ENCODE measurements around the gene SYCE3.

DNA sequence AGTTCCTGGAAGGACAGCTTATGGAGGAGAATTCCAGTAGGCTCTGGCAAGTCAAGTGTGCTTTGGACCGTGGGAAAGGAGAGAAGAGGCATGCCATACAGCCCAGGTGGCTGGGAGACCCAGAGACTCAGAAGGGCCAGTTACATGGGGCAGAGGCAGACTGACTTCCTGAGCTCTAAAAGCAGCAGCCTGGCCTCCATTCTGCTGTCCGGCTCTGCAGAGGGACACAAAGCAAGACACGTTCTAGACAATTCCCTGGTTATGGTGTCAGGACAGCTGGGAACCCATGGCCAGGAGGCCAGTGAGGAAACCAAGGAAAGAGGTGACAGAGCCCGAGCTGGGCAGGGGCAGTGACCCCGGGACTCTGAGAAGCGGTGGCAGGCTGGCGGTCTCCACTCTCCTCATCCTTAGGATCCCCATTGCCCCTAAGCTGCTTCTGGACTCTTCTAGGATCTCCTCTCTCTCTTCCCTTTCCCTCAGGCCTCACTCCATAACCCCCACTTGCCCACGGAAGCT lies 12.8 kb upstream of the SYCE3 start:
- TF ChIP-seq, protein P1, sequence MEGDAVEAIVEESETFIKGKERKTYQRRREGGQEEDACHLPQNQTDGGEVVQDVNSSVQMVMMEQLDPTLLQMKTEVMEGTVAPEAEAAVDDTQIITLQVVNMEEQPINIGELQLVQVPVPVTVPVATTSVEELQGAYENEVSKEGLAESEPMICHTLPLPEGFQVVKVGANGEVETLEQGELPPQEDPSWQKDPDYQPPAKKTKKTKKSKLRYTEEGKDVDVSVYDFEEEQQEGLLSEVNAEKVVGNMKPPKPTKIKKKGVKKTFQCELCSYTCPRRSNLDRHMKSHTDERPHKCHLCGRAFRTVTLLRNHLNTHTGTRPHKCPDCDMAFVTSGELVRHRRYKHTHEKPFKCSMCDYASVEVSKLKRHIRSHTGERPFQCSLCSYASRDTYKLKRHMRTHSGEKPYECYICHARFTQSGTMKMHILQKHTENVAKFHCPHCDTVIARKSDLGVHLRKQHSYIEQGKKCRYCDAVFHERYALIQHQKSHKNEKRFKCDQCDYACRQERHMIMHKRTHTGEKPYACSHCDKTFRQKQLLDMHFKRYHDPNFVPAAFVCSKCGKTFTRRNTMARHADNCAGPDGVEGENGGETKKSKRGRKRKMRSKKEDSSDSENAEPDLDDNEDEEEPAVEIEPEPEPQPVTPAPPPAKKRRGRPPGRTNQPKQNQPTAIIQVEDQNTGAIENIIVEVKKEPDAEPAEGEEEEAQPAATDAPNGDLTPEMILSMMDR (conservative IDR thresholded peaks at IDR 0.05; ENCODE audit: low read depth in 2 of 2) = no peak
- no peak for TF ChIP-seq EZH2phosphoT487 (IDR thresholded peaks at IDR 0.05; ENCODE audit: unreplicated experiment)
- TF ChIP-seq, protein P2, sequence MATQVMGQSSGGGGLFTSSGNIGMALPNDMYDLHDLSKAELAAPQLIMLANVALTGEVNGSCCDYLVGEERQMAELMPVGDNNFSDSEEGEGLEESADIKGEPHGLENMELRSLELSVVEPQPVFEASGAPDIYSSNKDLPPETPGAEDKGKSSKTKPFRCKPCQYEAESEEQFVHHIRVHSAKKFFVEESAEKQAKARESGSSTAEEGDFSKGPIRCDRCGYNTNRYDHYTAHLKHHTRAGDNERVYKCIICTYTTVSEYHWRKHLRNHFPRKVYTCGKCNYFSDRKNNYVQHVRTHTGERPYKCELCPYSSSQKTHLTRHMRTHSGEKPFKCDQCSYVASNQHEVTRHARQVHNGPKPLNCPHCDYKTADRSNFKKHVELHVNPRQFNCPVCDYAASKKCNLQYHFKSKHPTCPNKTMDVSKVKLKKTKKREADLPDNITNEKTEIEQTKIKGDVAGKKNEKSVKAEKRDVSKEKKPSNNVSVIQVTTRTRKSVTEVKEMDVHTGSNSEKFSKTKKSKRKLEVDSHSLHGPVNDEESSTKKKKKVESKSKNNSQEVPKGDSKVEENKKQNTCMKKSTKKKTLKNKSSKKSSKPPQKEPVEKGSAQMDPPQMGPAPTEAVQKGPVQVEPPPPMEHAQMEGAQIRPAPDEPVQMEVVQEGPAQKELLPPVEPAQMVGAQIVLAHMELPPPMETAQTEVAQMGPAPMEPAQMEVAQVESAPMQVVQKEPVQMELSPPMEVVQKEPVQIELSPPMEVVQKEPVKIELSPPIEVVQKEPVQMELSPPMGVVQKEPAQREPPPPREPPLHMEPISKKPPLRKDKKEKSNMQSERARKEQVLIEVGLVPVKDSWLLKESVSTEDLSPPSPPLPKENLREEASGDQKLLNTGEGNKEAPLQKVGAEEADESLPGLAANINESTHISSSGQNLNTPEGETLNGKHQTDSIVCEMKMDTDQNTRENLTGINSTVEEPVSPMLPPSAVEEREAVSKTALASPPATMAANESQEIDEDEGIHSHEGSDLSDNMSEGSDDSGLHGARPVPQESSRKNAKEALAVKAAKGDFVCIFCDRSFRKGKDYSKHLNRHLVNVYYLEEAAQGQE (IDR thresholded peaks at IDR 0.05; ENCODE audit: unreplicated experiment) = no peak
- TF ChIP-seq EZH2 (IDR thresholded peaks at IDR 0.05; ENCODE audit: low read depth, unreplicated experiment) = no peak
- no peak for TF ChIP-seq STAT1 (IDR thresholded peaks at IDR 0.05; ENCODE audit: unreplicated experiment)
- no peak for TF ChIP-seq POLR2AphosphoS5 (IDR thresholded peaks at IDR 0.05; ENCODE audit: low read depth)
- TF ChIP-seq, protein P3, sequence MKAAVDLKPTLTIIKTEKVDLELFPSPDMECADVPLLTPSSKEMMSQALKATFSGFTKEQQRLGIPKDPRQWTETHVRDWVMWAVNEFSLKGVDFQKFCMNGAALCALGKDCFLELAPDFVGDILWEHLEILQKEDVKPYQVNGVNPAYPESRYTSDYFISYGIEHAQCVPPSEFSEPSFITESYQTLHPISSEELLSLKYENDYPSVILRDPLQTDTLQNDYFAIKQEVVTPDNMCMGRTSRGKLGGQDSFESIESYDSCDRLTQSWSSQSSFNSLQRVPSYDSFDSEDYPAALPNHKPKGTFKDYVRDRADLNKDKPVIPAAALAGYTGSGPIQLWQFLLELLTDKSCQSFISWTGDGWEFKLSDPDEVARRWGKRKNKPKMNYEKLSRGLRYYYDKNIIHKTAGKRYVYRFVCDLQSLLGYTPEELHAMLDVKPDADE (IDR thresholded peaks at IDR 0.05) = no peak
- TF ChIP-seq ZNF331 (CRISPR knock-in tag; IDR thresholded peaks at IDR 0.05; ENCODE audit: low read depth) = no peak
- TF ChIP-seq JUNB (IDR thresholded peaks at IDR 0.05; ENCODE audit: unreplicated experiment) = no peak
- no peak for TF ChIP-seq CREB1 (CRISPR knock-in tag; IDR thresholded peaks at IDR 0.05; ENCODE audit: low read depth)
- TF ChIP-seq NANOG (IDR thresholded peaks at IDR 0.05; ENCODE audit: borderline replicate concordance) = no peak
- TF ChIP-seq, protein P4, sequence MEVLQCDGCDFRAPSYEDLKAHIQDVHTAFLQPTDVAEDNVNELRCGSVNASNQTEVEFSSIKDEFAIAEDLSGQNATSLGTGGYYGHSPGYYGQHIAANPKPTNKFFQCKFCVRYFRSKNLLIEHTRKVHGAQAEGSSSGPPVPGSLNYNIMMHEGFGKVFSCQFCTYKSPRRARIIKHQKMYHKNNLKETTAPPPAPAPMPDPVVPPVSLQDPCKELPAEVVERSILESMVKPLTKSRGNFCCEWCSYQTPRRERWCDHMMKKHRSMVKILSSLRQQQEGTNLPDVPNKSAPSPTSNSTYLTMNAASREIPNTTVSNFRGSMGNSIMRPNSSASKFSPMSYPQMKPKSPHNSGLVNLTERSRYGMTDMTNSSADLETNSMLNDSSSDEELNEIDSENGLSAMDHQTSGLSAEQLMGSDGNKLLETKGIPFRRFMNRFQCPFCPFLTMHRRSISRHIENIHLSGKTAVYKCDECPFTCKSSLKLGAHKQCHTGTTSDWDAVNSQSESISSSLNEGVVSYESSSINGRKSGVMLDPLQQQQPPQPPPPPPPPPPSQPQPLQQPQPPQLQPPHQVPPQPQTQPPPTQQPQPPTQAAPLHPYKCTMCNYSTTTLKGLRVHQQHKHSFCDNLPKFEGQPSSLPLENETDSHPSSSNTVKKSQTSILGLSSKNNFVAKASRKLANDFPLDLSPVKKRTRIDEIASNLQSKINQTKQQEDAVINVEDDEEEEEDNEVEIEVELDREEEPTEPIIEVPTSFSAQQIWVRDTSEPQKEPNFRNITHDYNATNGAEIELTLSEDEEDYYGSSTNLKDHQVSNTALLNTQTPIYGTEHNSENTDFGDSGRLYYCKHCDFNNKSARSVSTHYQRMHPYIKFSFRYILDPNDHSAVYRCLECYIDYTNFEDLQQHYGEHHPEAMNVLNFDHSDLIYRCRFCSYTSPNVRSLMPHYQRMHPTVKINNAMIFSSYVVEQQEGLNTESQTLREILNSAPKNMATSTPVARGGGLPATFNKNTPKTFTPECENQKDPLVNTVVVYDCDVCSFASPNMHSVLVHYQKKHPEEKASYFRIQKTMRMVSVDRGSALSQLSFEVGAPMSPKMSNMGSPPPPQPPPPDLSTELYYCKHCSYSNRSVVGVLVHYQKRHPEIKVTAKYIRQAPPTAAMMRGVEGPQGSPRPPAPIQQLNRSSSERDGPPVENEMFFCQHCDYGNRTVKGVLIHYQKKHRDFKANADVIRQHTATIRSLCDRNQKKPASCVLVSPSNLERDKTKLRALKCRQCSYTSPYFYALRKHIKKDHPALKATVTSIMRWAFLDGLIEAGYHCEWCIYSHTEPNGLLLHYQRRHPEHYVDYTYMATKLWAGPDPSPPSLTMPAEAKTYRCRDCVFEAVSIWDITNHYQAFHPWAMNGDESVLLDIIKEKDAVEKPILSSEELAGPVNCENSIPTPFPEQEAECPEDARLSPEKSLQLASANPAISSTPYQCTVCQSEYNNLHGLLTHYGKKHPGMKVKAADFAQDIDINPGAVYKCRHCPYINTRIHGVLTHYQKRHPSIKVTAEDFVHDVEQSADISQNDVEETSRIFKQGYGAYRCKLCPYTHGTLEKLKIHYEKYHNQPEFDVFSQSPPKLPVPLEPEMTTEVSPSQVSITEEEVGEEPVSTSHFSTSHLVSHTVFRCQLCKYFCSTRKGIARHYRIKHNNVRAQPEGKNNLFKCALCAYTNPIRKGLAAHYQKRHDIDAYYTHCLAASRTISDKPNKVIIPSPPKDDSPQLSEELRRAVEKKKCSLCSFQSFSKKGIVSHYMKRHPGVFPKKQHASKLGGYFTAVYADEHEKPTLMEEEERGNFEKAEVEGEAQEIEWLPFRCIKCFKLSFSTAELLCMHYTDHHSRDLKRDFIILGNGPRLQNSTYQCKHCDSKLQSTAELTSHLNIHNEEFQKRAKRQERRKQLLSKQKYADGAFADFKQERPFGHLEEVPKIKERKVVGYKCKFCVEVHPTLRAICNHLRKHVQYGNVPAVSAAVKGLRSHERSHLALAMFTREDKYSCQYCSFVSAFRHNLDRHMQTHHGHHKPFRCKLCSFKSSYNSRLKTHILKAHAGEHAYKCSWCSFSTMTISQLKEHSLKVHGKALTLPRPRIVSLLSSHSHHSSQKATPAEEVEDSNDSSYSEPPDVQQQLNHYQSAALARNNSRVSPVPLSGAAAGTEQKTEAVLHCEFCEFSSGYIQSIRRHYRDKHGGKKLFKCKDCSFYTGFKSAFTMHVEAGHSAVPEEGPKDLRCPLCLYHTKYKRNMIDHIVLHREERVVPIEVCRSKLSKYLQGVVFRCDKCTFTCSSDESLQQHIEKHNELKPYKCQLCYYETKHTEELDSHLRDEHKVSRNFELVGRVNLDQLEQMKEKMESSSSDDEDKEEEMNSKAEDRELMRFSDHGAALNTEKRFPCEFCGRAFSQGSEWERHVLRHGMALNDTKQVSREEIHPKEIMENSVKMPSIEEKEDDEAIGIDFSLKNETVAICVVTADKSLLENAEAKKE (CRISPR knock-in tag; IDR thresholded peaks at IDR 0.05) = no peak

All from GM23338 (cell line).